Fibroblast of lung (primary cell): ENCODE results near the gene HPSE2. TPM values are rescaled to one million over a fixed set of nuclear protein-coding genes. Genes with fewer than 3 reads are reported as not detected.

Source experiments
- DNase-seq, 2 donors: peaks; one replicate each; pipeline versions ENCODE4 v3.0.0 to v3.0.0-alpha.2; 2010; ENCODE audit warnings: low read depth in 2 of 2
- H2AFZ ChIP-seq: 2 replicates; pipeline ENCODE4 v1.5.1; 2012; ENCODE audit warnings: low read length, control low read depth, inconsistent platforms
- H3K27ac ChIP-seq: 2 replicates; pipeline ENCODE4 v1.5.1; 2011; ENCODE audit warnings: low read length, control low read depth; ENCODE audit not compliant: insufficient read depth
- H3K27me3 ChIP-seq: 2 replicates; pipeline ENCODE4 v1.5.1; 2011; ENCODE audit warnings: mild to moderate bottlenecking, low read length; ENCODE audit not compliant: control insufficient read depth, insufficient read depth
- H3K36me3 ChIP-seq: 2 replicates; pipeline ENCODE4 v1.5.1; 2011; ENCODE audit warnings: low read length; ENCODE audit not compliant: control insufficient read depth, insufficient read depth
- H3K4me1 ChIP-seq: 2 replicates; pipeline ENCODE4 v1.5.1; 2011; ENCODE audit warnings: low read length; ENCODE audit not compliant: control insufficient read depth, insufficient read depth; ENCODE audit errors: extremely low read depth
- H3K4me2 ChIP-seq: 2 replicates; pipeline ENCODE4 v1.5.1; 2011; ENCODE audit warnings: low read length, control low read depth; ENCODE audit not compliant: insufficient read depth; ENCODE audit errors: extremely low read depth
- H3K4me3 ChIP-seq, 4 experiments: fragments of 200-600 bp in 1 of 4; sonication (generic) in 1 of 4; replicated peaks in 1 of 4; 2 replicates each; pipeline ENCODE4 v1.5.1; 2011 to 2016; ENCODE audit warnings: low read length in 4 of 4, low read depth in 3 of 4, mild to moderate bottlenecking in 3 of 4, control low read depth in 2 of 4, inconsistent platforms in 1 of 4, mixed read lengths in 1 of 4; ENCODE audit not compliant: insufficient read depth in 1 of 4; ENCODE audit errors: control extremely low read depth in 1 of 4
- H3K79me2 ChIP-seq: 2 replicates; pipeline ENCODE4 v1.5.1; 2012; ENCODE audit warnings: mild to moderate bottlenecking, low read length, inconsistent platforms; ENCODE audit not compliant: control insufficient read depth, insufficient read depth
- H3K9ac ChIP-seq: 2 replicates; pipeline ENCODE4 v1.5.1; 2011; ENCODE audit warnings: mild to moderate bottlenecking, low read length, control low read depth; ENCODE audit not compliant: insufficient read depth
- H3K9me3 ChIP-seq: 2 replicates; pipeline ENCODE4 v1.5.1; 2012; ENCODE audit warnings: low read depth, low read length; ENCODE audit not compliant: control insufficient read depth, insufficient read depth
- H4K20me1 ChIP-seq: 2 replicates; pipeline ENCODE4 v1.5.1; 2011; ENCODE audit warnings: low read length; ENCODE audit not compliant: control insufficient read depth, insufficient read depth; ENCODE audit errors: extremely low read depth
- EZH2 ChIP-seq: IDR thresholded peaks from 2 replicates; pipeline ENCODE4 v1.5.1; 2012; ENCODE audit warnings: low read length, control low read depth, mild to moderate bottlenecking; ENCODE audit errors: missing control alignments
- polyA plus RNA-seq, 2 donors: library from polyadenylated mRNA; depleted of rRNA in 1 of 2; stranded (reverse) in 1 of 2; unstranded in 1 of 2; fragments of >200 nt; gene quantifications; 2 replicates each; pipeline ENCODE4 v1.2.1, GENCODE V29; 2011 to 2012; ENCODE audit warnings: missing spikeins in 1 of 2
- total RNA-seq: library from RNA; depleted of rRNA; stranded (reverse); fragments of >200 nt; gene quantifications from 2 replicates; pipeline ENCODE4 v1.2.1, GENCODE V29; 2014
- TF ChIP-seq, protein P1 (sequence below), 2 donors: IDR thresholded peaks in 1 of 2; conservative IDR thresholded peaks in 1 of 2; 1 replicate in 1 of 2; 2 replicates in 1 of 2; pipeline ENCODE4 v1.5.1; 2011 to 2012; ENCODE audit warnings: low read length in 2 of 2, control low read depth in 1 of 2, inconsistent platforms in 1 of 2, low read depth in 1 of 2, mild to moderate bottlenecking in 1 of 2

The HPSE2 gene
- total and polyA plus RNA-seq, 2 donors (not counting 1 experiment from before 2014, with no cell fraction given), result 0.02 to 0.17 TPM

DNA sequence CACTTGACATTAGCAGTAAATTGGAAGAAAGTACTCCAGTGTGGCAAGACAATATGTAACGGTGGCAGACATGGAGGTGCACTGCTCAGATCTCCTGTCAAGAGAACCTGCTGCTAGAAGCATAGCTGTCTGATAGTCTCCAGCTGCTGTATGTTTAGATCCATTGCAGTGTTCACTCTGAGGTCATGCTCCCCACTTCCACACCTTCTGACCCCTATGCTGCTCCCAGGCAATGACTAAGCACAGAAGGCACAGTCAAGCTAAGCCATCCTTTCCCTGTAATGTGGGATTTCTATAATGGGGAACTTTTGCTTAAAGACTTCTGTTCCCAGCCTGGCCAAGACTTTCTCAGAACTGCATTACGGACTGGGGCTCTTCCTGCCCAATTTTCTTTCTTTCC, 315.8 kb downstream of the HPSE2 start:
- H4K20me1 ChIP-seq, result no peaks in the 10 kb centered on the region
- H3K4me2 ChIP-seq, result peak overlapping the region; percentile 58
- H3K79me2 ChIP-seq, result no peaks in the 10 kb centered on the region
- peak in 1 of 2 donors; percentile 62 for DNase-seq
- peaks cover 2% of the 10 kb centered on the region for H3K4me1 ChIP-seq
- no peaks in the 10 kb centered on the region for H3K36me3 ChIP-seq
- H3K27ac ChIP-seq, result peak overlapping the region; percentile 30
- H3K27me3 ChIP-seq, result no peaks in the 10 kb centered on the region
- no peak overlapping the region for H2AFZ ChIP-seq
- no peak overlapping the region for H3K9ac ChIP-seq
- H3K4me3 ChIP-seq, result no peak overlapping the region
- TF ChIP-seq EZH2, result no peak
- TF ChIP-seq, protein P1, sequence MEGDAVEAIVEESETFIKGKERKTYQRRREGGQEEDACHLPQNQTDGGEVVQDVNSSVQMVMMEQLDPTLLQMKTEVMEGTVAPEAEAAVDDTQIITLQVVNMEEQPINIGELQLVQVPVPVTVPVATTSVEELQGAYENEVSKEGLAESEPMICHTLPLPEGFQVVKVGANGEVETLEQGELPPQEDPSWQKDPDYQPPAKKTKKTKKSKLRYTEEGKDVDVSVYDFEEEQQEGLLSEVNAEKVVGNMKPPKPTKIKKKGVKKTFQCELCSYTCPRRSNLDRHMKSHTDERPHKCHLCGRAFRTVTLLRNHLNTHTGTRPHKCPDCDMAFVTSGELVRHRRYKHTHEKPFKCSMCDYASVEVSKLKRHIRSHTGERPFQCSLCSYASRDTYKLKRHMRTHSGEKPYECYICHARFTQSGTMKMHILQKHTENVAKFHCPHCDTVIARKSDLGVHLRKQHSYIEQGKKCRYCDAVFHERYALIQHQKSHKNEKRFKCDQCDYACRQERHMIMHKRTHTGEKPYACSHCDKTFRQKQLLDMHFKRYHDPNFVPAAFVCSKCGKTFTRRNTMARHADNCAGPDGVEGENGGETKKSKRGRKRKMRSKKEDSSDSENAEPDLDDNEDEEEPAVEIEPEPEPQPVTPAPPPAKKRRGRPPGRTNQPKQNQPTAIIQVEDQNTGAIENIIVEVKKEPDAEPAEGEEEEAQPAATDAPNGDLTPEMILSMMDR (conservative IDR thresholded peaks at IDR 0.05 in 1 of 2, IDR thresholded peaks at IDR 0.05 in 1 of 2; ENCODE audit: low read depth in 1 of 2, low read length in 2 of 2), result no peak
- no peaks in the 10 kb centered on the region for H3K9me3 ChIP-seq

DNA sequence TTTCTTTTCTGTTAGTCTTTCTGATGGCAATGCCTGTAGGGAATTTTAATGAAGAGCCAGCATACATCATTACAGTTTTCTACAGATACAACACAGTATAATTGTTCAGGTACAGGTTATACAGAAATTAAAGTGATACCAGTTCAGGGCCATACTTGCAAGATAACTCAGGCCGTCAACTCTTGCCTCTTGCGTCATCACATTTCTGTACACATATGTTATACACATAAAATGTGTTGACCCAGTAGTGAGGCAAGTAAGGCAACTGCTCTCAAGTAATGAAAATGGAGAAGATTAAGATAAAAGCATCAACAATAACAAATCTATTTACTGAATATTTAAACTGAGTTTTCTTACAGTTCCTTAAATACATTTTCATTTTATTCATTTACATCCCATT, 317.8 kb downstream of the HPSE2 start:
- no peak overlapping the region for H3K4me2 ChIP-seq
- no peak overlapping the region for H3K4me3 ChIP-seq
- no peak overlapping the region for H2AFZ ChIP-seq
- no peak overlapping the region for H3K27ac ChIP-seq
- H3K36me3 ChIP-seq, result no peaks in the 10 kb centered on the region
- H3K4me1 ChIP-seq, result peaks cover 2% of the 10 kb centered on the region
- peak in 1 of 2 donors; percentile 27 for DNase-seq
- no peak overlapping the region for H3K9ac ChIP-seq
- no peaks in the 10 kb centered on the region for H3K79me2 ChIP-seq
- TF ChIP-seq, protein P1 (conservative IDR thresholded peaks at IDR 0.05 in 1 of 2, IDR thresholded peaks at IDR 0.05 in 1 of 2; ENCODE audit: low read depth in 1 of 2, low read length in 2 of 2), result no peak
- TF ChIP-seq EZH2, result no peak
- no peaks in the 10 kb centered on the region for H3K9me3 ChIP-seq
- no peaks in the 10 kb centered on the region for H4K20me1 ChIP-seq
- H3K27me3 ChIP-seq, result no peaks in the 10 kb centered on the region

DNA sequence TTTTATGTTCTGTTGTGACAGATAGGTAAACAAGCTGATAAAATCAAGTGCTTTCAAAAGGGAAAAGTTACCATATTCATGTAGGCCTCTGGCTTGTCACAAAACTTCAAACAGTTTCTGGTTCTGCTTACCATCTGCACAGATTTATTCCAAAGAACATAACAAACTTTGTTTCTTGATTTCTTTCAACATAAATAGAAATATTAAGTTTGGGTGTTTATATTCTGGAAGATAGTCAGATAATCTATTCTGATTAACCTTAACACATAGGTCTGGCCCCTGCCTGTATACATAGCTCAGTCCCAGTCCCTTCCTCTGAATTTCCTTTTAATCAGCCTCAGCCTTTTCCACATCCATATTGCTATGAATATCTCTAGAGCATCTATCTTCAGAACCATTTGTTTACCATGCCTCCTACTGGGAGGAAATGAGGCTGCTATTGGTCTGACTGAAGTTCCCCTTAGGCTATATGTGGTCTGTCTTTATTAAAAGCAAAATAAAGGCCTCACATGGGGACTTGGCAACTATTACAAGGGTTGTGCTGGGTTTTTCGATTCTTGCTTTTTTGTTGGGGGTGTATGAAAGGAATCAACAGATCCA, 319.0 kb downstream of the HPSE2 start:
- H3K79me2 ChIP-seq, result no peaks in the 10 kb centered on the region
- TF ChIP-seq, protein P1 (conservative IDR thresholded peaks at IDR 0.05 in 1 of 2, IDR thresholded peaks at IDR 0.05 in 1 of 2; ENCODE audit: low read depth in 1 of 2, low read length in 2 of 2), result peak; percentile 12 to 39
- TF ChIP-seq EZH2, result no peak
- peak in 1 of 2 donors; percentile 26 for DNase-seq
- no peaks in the 10 kb centered on the region for H3K36me3 ChIP-seq
- H3K9ac ChIP-seq, result no peak overlapping the region
- H3K4me3 ChIP-seq, result no peak overlapping the region
- H3K27ac ChIP-seq, result no peak overlapping the region
- H3K4me2 ChIP-seq, result no peak overlapping the region
- H2AFZ ChIP-seq, result no peak overlapping the region
- H3K9me3 ChIP-seq, result no peaks in the 10 kb centered on the region
- H4K20me1 ChIP-seq, result no peaks in the 10 kb centered on the region
- peaks cover 2% of the 10 kb centered on the region for H3K4me1 ChIP-seq
- no peaks in the 10 kb centered on the region for H3K27me3 ChIP-seq
